Measurements from ENCODE around the gene AP2B1.

Gene AP2B1

GRCh38 chr17:35540589-35541404 lies 46.3 kb upstream of the AP2B1 start (continued):
- TF ChIP-seq TSHZ1 (tag by site-specific recombination; IDR thresholded peaks at IDR 0.05; ENCODE audit: borderline replicate concordance) (no peak), ZBTB11 (tag by site-specific recombination; conservative IDR thresholded peaks at IDR 0.05; ENCODE audit: low read depth) (no peak), ZNF175 (tag by site-specific recombination; IDR thresholded peaks at IDR 0.05) (no peak)

- POLR2A ChIA-PET: interaction anchor here (0.8 kb wide), 1 partner anchor 168 kb away, joined by 3 read pairs; the partner anchor contains the start of gene SLFN11
- Histone ChIP-seq H3K4me1 (ENCODE audit: control insufficient read depth, insufficient read depth, low read length) (peaks cover 3% of the 10 kb centered on the region; the same call in 1 of the 2 replicates), H3K9me3 (ENCODE audit: control insufficient read depth, insufficient read depth, low read depth, low read length) (no peaks in the 10 kb centered on the region), H3K4me3 (ENCODE audit: low read depth, low read length) (no peak overlapping the region), H3K36me3 (ENCODE audit: control insufficient read depth in 2 of 2, insufficient read depth in 1 of 2, low read length in 2 of 2) (no peaks in the 10 kb centered on the region), H3K27ac (ENCODE audit: extremely low read depth, low read depth, low read length) (no peak overlapping the region)
- CTCF ChIA-PET: interaction anchor here (0.6 to 4.3 kb wide), 5 partner anchors 10 to 381 kb away, joined by 3 to 19 read pairs (median 4); no protein-coding TSS in a partner anchor
- no peak for TF ChIP-seq ZEB2 (tag by site-specific recombination; IDR thresholded peaks at IDR 0.05)
- no peak for TF ChIP-seq MYNN (tag by site-specific recombination; IDR thresholded peaks at IDR 0.05; ENCODE audit: borderline replicate concordance)
- TF ChIP-seq ZBTB17 (tag by site-specific recombination; IDR thresholded peaks at IDR 0.05): peak; percentile 54
Measured at GRCh38 chr17:35541434-35541833, 45.7 kb upstream of the AP2B1 start.

GRCh38 chr17:35542990-35543389 lies 44.1 kb upstream of the AP2B1 start:
- ChIA-PET CTCF (interaction anchor here (0.6 to 4.3 kb wide), 5 partner anchors 10 to 388 kb away, joined by 3 to 19 read pairs (median 4); partner anchors contain the start of gene RDM1), POLR2A (no interaction called here)
- no peak overlapping the region for H3K27ac ChIP-seq (ENCODE audit: extremely low read depth, low read depth, low read length)
- no peak overlapping the region for H3K4me3 ChIP-seq (ENCODE audit: low read depth, low read length)
- TF ChIP-seq KLF17 (tag by site-specific recombination; IDR thresholded peaks at IDR 0.05): no peak
- no peak for TF ChIP-seq ZNF416 (tag by site-specific recombination; IDR thresholded peaks at IDR 0.05)
- TF ChIP-seq ZBTB21 (tag by site-specific recombination; IDR thresholded peaks at IDR 0.05): no peak
- no peak for TF ChIP-seq ZNF121 (tag by site-specific recombination; IDR thresholded peaks at IDR 0.05)
- TF ChIP-seq ZBTB1 (tag by site-specific recombination; IDR thresholded peaks at IDR 0.05): no peak
- no peak for TF ChIP-seq KLF10 (tag by site-specific recombination; IDR thresholded peaks at IDR 0.05)
- TF ChIP-seq ZNF521 (tag by site-specific recombination; IDR thresholded peaks at IDR 0.05): no peak
- no peak for TF ChIP-seq TCF7L2 (IDR thresholded peaks at IDR 0.05; ENCODE audit: borderline replicate concordance, low read depth, low read length)
- no peak for TF ChIP-seq ZNF394 (tag by site-specific recombination; IDR thresholded peaks at IDR 0.05; ENCODE audit: borderline replicate concordance)
- TF ChIP-seq ZNF366 (tag by site-specific recombination; conservative IDR thresholded peaks at IDR 0.05): no peak
- TF ChIP-seq PRDM4 (tag by site-specific recombination; IDR thresholded peaks at IDR 0.05): no peak
- no peak for TF ChIP-seq ZNF571 (tag by site-specific recombination; IDR thresholded peaks at IDR 0.05)
- TF ChIP-seq ZBTB17 (tag by site-specific recombination; IDR thresholded peaks at IDR 0.05): no peak
- no peak for TF ChIP-seq WT1 (tag by site-specific recombination; IDR thresholded peaks at IDR 0.05)
- TF ChIP-seq ZNF548 (tag by site-specific recombination; IDR thresholded peaks at IDR 0.05): no peak
- TF ChIP-seq SCRT1 (tag by site-specific recombination; IDR thresholded peaks at IDR 0.05; ENCODE audit: borderline replicate concordance): no peak
- no peaks in the 10 kb centered on the region for H3K36me3 ChIP-seq (ENCODE audit: control insufficient read depth in 2 of 2, insufficient read depth in 1 of 2, low read length in 2 of 2)
- peaks cover 3% of the 10 kb centered on the region; the same call in 1 of the 2 replicates for H3K4me1 ChIP-seq (ENCODE audit: control insufficient read depth, insufficient read depth, low read length)
- no peaks in the 10 kb centered on the region for H3K9me3 ChIP-seq (ENCODE audit: control insufficient read depth, insufficient read depth, low read depth, low read length)
